HG03066 (cell line): Measurements from ENCODE around the gene IRX2.

ENCODE experiments used
- ATAC-seq: cut with Tn5 transposase; IDR thresholded peaks from one replicate; pipeline ENCODE4 v1.9.1; 2021; ENCODE audit warnings: low read depth; ENCODE audit not compliant: unreplicated experiment

Gene IRX2

GRCh38 chr5:2721385-2722138 lies 29.9 kb downstream of the IRX2 start:
- no peak for ATAC-seq

- ATAC-seq, result no peak
Measured at GRCh38 chr5:2719332-2719731, 32.1 kb downstream of the IRX2 start.

- no peak for ATAC-seq
Measured at GRCh38 chr5:2718115-2718514, 33.4 kb downstream of the IRX2 start.

GRCh38 chr5:2715856-2716255 lies 35.6 kb downstream of the IRX2 start:
- no peak for ATAC-seq

GRCh38 chr5:2714805-2715204 lies 36.7 kb downstream of the IRX2 start:
- no peak for ATAC-seq

GRCh38 chr5:2714026-2714425 lies 37.5 kb downstream of the IRX2 start:
- no peak for ATAC-seq

DNA sequence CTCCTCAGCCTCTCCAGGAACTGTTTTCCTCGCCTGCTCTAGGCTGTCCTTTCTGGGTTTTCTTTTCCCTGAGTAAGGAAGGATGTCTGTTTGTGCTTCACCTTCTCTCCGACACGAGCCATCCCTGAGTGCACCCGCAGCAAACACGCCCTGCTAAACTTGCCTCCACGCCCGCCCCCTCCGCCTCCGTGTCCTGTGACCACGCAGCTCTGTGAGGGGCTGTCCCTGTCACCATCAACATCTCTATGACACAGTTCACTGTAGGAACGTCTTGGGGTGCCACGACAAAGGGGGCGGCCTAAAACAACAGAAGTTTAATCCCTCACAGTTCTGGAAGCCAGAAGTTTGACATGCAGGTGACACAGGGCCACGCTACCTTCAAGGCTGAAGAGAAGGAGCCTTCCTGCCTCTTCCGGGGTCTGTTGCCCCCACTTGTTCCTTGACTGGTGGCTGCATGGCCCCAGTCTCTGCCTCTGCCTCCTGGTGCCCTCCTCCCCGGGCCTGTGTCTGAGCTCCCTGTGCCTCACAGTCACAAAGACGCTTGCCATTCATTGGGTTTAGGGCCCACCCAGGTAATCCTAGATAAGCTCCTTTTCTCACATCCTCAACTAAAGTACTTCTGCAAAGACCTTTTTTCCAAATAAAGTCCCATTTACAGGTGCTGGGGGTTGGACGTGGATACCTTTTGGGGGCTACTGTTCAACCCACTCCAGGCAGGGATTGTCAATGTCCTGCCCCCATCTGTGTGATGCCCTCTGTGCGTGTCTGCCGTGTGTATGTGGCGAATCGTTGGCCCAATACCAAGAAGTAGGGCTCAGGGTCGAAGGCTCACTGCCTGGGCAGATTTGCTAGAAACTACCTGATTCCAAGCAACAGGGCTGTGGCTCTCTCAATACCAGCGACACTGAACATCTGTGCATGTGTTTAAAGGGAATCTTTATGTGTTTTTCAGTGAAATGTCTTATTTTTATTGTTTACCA lies 39.7 kb downstream of the IRX2 start:
- no peak for ATAC-seq

DNA sequence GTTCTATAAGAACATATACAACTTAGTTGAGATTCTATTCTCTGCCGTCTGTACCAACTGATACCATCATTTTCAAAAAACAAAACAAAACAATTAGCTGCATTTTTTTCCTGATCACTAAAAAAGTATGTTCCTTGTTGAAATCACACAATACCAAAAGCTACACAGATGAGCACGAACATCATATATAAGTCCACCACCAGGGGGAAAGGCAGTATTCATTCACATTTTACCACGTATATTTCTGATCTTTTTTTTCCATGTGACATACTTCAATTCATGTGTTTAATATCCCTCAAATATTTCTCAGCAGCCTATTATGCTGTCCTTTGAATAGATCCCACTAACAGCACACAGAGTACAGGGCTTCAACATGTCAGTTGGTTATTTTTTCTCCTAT lies 40.6 kb downstream of the IRX2 start:
- ATAC-seq, result no peak

- ATAC-seq, result no peak
Measured at GRCh38 chr5:2709976-2710689, 41.3 kb downstream of the IRX2 start.

DNA sequence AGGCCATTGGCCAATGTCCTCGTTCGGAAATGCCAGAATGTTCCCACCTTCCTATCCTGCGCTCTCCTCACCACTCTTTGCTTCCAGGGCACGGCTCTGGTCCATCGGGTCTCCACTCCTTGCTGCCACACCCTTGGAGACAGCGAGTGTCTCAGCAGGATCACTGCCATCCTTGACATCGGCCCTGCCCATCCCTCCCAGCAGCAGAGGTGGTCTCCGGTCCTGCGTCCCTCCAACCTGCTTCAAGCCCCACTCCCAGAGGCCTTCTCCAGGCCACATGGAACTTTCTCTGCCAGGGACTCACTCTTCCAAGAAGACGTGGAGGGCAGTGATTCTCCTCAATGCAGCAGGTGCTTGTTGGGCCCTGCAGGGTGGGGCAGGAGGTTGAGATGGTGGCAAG lies 42.7 kb downstream of the IRX2 start:
- ATAC-seq, result no peak

DNA sequence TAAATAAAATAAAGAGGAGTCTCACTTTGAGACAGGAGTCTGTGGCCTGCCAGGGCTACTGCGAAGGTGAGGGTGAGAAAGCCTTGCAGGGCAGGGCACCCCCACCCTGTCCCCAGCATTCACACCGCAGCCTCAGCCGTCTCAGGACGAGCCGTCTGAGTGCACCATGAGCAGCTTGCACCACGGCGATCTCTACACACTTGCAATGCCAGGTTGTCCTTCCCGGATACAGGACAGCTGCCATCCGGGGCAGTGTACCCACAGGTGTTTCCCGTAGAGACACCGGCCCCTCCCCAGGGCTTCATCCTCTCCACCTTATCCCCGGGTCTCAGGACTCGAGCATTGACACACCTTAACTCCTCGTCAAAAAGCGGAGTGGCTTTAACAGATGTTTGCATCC lies 43.3 kb downstream of the IRX2 start:
- no peak for ATAC-seq

DNA sequence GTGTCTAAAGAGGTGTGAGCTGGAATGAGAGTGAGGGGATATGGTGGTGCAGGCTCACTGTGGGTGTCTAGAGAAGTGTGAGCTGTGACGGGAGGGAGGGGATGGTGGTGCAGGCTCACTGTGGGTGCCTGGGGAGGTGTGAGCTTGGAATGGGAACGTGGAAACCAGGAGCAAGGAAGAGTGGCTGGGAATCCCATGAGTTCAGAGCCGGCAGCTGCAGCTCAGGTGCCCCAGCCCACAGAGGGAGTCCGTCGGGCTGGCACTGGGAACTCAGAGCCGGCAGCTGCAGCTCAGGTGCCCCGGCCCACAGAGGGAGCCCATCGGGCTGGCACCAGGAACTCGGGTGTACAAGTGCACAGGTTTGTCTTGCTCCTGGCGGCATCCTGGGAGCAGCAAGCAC lies 45.6 kb downstream of the IRX2 start:
- no peak for ATAC-seq

DNA sequence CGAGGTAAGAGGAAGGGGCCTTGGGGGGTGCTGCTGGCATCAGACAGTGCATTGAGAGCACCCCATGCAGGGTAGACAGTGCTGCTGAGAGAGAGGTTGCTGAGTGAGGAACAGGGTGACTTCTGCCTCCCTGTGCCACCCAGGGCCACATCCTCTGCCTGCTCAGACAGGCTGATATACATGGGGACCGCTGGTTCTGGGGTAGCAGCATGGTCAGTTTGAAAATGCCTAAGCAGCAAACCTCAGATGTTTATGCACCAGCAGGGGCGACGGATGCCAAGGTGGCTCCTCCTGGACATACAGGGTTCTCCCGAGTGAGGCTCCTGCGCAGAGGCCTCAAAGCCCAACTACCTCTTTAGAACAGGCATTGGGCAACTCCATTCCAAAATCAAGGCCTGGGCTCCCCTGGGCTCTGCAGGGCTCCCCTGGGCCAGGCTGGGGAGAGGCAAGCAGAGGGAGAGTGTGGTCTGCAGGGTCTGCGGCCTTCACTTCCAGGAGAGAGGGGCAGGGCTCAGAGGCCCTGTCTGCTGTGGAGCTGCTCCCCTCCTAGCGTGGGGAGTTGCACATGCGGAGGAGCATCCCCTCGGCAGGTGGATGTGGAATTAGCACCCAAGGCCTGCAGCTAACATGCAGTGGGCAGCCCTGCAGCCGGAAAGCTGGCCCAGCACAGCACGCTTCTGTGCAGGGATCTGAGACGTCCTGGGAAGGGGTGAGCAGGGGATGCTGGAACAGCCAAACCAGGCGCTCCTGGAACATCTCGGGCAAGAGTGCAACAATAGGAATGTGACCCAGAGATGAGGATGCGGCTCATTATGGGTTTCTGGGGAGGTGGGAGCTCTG lies 46.5 kb downstream of the IRX2 start:
- no peak for ATAC-seq

DNA sequence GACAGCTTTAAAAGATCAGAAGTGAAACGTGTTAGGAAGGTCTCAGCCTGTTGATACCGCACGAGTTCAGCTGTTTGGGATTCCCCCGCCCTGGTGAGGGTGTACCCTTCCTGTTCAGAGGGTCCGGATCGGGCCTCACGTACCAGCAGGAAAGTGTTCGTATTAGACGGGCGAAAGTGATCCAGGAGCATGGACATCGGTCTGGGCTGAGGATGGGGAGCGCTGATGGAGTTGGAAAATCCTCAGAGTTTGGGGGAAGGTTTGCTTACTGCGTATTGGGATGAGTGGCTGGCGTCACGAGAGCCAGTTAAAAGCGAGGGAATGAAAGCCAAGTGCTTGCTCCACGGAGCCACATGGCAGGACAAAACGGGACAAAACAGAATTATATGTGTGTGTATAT lies 47.4 kb downstream of the IRX2 start:
- ATAC-seq, result no peak

DNA sequence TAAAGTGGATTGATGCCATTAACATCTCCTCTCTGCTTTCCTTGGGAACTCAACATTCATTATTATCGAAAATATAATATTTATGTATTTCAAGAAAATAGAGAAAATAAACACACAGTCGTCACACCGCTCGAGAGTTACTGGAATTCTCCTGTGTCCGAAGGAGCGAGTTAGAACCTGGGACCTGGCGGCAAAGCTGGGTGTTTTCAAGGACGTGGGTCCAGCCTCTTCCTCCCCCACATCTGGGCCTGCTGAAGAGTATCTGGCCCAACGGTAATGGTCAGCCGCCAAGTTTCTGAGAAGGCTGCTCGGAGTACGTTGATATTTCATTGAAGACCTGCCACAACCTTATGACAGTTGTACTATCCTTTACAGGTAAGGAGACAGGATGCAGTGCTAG lies 47.9 kb downstream of the IRX2 start:
- no peak for ATAC-seq

DNA sequence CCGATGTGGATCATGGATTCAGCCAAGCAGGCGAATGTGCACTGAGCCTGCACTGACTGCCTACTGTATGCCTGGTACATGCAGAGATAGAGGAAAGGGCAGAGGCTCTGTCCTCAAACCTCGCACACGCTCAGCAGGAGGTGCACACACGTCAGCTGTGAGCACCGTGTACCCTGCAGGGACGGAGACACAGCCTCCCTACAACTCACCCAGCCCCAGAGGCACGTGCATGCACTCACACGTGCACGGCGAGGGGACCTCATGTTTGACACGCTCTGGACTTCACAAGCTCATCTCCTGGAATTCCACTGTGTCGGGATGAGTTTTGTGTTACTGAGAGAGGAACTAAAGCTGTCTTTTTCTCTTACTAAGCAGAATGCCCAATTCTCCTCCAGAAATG lies 48.4 kb downstream of the IRX2 start:
- ATAC-seq, result no peak

DNA sequence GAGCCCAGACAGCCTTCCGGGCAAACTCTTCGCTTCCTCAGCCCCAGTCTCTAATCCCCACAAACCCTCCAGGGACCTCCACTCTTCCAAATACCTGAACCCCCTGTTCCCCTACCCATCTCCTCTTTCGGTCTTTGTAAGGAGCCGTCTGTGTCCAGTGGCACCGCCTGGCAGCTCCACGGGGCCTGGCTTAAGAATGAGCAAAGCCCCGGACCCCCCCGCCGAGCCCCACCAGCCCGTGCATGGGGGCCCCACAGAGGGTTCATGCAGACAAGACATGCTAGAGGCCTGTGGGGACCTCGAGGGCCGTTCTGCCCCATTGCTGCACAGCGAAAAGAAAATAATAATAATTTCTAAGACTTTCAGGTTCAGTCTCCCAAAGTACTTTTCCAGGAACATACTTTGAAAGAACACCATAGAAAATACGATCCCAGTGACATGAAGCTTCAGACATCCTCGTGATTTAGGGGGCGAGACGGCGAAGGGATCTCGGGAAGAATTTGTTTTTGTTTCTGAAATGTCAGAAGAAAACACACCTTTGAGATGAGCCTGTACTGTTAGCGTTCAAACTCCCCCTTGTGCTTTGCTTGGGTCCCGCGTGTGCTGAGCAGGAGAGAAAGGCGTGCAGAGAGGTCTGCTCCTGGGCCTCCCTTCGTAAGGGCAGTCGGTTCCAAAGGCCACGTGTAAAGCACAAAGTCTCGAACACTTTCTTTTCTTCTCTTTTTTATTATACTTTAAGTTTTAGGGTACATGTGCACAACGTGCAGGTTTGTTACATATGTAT lies 49.2 kb downstream of the IRX2 start:
- ATAC-seq, result no peak

- ATAC-seq, result no peak
Measured at GRCh38 chr5:2701592-2701991, 49.9 kb downstream of the IRX2 start.

- ATAC-seq, result no peak
Measured at GRCh38 chr5:2700876-2701275, 50.6 kb downstream of the IRX2 start.

GRCh38 chr5:2699686-2700085 lies 51.8 kb downstream of the IRX2 start:
- ATAC-seq, result no peak
